Uterus (tissue), 2 donors: ENCODE results near the gene CYBRD1.

Experiments
- POLR2A ChIP-seq, 2 donors: fragments of 450-650 bp; IDR thresholded peaks; one replicate each; pipeline ENCODE4 v1.6.1; 2016; ENCODE audit warnings: antibody characterized with exemption in 2 of 2, mild to moderate bottlenecking in 1 of 2, moderate library complexity in 1 of 2
- TF ChIP-seq, protein P1 (sequence below), 4 experiments: fragments of 200-600 bp in 2 of 4; fragments of 450-650 bp in 2 of 4; sonication (generic) in 2 of 4; IDR thresholded peaks; one replicate each; pipeline ENCODE4 v1.5.1; 2016 to 2019; ENCODE audit warnings: antibody characterized with exemption in 4 of 4, mild to moderate bottlenecking in 2 of 4, moderate library complexity in 1 of 4

DNA sequence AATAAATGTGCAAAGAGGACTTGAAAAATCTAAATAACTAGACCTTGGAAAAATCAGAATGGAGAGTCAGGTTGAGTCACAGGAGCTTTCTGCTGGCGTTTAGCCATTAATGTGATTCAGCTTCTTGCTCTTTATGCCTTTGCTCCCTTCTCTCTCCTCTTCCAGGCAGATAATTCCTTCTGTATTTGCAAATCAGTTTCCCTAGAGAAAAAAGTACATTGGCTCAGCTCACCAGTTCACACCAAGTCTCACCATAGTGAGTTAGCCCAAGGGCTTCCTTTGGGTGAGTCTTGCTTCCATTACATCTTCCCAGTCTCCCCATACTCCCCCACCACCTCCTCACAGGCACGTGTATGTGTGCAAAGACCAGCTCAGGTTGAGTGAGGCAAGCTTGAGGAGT lies 73.6 kb downstream of the CYBRD1 start:
- TF ChIP-seq, protein P1, sequence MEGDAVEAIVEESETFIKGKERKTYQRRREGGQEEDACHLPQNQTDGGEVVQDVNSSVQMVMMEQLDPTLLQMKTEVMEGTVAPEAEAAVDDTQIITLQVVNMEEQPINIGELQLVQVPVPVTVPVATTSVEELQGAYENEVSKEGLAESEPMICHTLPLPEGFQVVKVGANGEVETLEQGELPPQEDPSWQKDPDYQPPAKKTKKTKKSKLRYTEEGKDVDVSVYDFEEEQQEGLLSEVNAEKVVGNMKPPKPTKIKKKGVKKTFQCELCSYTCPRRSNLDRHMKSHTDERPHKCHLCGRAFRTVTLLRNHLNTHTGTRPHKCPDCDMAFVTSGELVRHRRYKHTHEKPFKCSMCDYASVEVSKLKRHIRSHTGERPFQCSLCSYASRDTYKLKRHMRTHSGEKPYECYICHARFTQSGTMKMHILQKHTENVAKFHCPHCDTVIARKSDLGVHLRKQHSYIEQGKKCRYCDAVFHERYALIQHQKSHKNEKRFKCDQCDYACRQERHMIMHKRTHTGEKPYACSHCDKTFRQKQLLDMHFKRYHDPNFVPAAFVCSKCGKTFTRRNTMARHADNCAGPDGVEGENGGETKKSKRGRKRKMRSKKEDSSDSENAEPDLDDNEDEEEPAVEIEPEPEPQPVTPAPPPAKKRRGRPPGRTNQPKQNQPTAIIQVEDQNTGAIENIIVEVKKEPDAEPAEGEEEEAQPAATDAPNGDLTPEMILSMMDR (IDR thresholded peaks at IDR 0.05), result no peak
- no peak for TF ChIP-seq POLR2A (IDR thresholded peaks at IDR 0.05)
